Colon (tissue), 2 donors: ENCODE measurements around the gene ADRM1.

Experiments used
- FAIRE-seq: peaks from 2 replicates; lab custom pipeline; 2012; peaks lifted over from hg19 to GRCh38; lab: Jason Lieb, UNC
- donor health status: control.
- donor health status: control.

The ADRM1 gene, protein sequence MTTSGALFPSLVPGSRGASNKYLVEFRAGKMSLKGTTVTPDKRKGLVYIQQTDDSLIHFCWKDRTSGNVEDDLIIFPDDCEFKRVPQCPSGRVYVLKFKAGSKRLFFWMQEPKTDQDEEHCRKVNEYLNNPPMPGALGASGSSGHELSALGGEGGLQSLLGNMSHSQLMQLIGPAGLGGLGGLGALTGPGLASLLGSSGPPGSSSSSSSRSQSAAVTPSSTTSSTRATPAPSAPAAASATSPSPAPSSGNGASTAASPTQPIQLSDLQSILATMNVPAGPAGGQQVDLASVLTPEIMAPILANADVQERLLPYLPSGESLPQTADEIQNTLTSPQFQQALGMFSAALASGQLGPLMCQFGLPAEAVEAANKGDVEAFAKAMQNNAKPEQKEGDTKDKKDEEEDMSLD

DNA sequence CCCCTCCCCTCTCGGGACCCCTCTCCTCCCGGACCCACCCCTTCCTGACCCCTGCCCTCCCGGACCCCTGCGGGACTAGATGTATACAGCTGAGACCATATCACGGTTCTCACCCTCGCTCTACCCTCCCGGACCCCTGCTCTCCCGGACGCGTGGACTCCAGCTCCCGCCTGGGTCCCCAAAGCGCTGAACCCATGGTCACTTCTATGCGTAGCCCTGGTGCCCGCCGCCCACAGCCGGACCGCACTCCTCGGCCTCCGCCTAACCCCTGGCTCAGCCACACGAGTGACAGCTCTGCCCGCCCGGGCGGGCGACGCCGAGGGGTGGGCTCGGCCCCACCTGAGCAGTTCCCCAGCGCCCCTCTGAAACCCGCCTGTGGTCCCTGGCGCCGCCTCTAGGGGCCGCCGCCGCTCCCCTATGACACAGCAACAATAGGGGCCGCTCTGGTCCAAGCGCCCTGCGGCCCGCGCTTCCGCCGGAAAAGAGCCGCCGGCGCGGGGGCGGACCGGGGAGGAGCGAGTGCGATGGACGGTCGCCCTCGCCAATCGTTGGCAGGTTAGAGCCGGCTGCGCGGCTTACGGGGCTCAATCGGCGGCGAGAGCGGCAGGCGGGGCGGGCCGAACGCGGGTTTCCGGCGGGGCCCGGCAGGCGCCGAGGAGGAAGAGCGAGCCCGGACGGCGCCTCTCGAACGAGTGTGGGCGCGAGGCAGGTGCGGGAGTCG lies at the start of gene ADRM1:
Gene ADRM1, plus strand, starts transcription at position 657 of the 721 bp plus-strand sequence. CDS start 572 bp downstream, outside the sequence.
- FAIRE-seq: no peak

DNA sequence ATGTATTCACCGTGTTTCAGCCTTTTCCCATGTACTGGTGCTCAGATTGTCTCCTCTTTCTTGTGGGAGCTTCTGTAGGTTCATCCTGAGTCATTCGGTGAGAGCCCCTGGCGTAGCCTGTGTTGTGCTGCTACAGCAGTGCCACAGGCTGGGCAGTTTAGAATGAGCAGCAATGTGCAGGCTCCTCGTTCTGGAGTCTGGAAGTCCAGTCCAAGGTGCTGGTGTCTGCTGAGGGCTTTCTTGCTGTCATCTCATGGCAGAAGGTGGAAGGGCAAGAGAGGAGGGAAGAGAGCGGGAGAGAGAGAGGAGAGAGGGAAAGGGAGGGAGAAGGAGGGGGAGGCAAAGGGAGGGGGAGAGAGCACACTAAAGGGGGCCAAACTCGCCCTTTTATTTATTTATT lies 49.4 kb upstream of the ADRM1 start:
- FAIRE-seq: no peak

DNA sequence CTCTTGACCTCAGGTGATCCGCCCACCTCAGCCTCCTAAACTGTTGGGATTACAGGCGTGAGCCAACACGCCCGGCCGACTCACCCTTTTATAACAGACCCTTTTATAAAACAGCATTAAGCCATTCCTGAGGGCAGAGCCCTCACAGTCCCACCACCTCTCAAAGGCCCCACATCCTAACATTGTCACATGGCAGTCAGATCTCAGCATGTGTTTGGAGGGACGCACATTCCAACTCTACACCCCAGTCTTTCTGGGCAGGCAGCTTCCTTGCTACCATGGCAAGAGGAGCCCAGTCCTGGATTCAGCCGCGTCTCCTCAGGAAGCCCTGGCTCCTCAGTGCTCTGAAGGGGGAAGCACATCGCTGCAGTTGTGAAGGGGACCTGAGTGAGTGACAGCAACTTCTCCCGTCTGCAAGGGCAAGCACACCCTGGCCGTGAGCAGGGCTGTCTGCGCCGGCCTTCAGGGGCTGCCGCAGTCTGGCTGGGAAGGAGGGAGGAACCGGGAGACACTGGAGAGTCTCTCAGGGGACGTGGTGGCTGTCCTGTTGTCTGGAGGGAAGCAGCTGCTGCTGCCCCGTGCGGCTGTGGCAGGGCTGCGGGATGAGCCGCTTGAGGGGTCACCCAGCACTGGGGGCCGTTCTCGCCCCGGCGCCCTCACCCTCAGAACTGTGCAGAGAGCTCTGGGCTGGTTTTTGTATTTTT lies 48.6 kb upstream of the ADRM1 start:
- FAIRE-seq: no peak

DNA sequence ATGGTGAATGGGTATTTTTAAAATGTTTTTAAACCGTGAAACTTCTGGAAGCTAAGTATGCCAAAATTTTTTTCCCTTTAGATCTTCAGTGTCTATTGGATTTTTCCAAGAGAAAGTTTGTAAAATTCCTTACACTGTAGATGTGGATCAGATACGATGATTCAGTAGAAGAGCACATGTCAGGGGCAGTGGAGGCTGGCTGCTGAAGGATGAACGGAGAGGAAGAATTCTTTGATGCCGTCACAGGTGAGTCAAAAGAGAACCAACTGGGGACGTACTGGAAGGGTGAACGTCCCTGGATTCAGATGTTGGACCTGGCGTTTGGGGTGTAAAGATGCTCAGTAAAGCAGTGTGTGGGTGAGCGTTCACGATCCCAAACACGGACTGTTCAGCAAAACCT lies 46.8 kb upstream of the ADRM1 start:
- no peak for FAIRE-seq

DNA sequence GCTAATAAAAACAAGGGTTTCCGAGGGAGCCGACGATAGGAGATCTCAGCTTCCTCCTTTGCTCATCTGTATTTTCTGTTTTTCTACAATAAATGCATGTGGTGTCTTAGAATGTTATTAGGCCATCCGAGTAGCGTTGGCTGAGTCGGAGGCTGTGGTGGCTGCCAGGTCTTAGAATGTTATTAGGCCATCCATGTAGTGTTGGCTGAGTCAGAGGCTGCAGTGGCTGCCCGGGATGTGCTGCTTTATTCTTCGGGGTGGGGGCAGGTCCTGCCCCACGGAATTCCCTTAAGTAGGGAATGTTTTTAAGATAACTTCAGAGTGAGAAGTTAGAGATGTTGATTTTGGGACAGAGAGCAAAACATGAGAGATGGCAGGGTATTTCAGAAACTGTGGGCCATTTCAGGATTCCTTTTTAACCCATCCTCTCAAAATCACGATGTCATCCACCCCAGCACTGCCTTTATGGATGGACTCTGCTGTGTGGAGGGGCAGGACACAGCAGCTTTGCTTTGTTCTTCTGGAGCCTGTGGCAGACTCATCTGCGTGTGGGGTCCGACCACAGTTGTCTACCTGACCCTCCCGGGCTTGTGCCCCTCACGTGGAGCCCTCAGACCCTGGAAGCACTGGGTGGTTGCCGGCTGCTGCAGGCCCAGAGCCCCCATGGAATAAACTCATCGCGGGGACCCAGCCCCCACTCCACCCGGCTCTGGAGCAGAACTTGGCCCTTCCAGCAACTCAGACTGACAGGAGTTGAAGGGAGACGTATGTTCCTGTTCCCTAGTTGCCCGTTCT lies 44.1 kb upstream of the ADRM1 start:
- FAIRE-seq: no peak

DNA sequence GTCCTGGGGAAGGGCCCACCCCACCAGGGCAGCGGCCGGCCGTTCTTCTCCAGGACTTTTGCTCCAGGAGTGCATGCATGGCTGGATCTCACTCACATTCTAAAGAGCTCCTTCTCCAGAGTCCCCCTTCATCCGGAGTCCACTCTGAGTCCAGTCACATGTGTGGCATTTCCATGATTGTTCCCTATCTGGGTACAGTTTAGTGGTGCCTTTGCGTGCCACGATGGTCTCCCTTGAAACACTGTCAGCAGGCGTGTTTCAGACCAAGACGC lies 43.6 kb upstream of the ADRM1 start:
- FAIRE-seq: no peak

DNA sequence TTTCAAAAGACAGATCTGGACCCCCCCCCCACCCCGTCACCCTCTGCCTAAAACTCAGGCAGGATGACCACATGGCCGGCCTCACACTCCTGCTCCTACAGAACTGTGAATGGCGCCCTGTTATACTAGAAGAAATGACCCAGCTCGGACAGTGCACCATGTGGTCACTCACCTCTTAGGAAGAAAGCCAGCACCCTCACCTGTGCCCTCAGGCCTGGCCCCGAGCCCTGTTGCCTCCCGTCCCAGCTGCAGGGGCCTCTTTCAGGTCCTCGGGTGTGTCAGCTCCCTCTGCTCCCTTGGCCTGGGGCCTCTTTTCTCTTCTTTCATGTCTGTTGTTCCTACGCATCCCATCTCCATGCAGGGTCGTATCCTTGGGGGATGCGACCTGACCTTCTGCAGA lies 40.7 kb upstream of the ADRM1 start:
- FAIRE-seq: no peak

DNA sequence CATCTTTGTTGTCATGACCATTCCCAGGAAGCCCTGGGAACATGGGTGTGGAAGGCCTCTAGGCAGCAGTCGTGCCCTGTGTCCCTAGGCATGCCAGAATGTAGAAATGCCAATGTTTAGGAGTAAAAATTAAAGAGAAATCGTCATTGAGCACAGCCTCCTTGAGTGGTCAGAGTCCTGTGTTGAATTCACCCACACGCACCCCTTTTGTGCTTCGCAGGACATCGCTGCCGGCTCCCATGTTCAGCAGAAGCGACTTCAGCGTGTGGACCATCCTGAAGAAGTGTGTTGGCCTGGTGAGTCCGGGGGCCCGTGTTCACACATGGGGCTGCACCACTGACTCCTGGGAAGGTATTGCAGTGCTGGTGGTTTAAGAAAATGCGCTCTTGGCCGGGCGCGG lies 39.4 kb upstream of the ADRM1 start:
- FAIRE-seq: no peak

DNA sequence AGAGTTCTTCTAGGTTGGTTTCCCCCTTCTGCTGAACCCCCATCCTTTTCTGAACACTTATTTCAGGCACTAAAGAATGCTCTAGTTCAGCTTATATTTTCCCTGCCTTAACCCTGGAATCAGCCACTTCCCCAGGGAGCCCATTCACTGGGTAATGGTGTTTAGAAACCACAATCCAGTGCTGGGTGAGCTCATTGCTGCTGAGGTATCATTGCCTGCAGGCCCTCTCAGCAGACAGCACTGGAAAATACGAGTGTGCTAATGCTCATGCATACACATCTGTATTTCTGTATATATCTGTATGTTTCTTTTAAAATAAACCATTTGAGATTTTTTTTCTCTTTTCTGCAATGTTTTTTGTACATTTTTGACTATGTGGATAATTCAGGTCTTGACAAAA lies 37.4 kb upstream of the ADRM1 start:
- no peak for FAIRE-seq

DNA sequence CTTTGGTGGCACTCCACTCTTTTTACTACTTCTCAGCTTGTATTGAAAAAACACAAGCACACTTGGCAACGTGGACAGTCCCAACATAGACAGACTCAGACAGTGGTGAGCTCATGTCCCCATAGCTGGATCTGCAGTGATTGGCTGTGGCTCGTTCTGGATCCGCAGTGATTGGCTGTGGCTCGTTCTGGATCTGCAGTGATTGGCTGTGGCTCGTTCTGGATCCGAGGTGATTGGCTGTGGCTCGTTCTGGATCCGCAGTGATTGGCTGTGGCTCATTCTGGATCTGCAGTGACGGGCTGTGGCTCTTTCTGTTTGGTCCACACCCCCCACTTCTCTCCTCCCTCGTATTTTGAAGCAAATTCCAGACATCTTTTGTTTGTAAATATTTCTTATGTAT lies 36.5 kb upstream of the ADRM1 start:
- no peak for FAIRE-seq

DNA sequence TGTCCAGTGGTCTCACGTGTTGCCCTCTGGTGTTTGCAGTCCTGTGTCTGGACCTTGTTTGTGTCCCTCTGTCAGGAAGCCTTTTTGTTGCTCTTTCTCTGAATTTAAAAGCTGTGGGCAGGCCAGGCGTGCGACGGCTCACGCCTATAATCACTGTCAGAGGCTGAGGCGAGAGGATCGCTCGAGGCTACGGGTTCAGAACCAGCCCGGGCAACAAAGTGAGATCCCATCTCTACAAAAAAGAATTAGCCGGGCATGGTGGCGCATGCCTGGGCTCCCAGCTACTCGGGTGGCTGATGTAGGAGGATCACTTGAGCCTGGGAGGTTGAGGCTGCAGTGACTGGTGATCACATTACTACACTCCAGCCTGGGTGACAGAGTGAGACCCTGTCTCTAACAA lies 35.9 kb upstream of the ADRM1 start:
- no peak for FAIRE-seq

DNA sequence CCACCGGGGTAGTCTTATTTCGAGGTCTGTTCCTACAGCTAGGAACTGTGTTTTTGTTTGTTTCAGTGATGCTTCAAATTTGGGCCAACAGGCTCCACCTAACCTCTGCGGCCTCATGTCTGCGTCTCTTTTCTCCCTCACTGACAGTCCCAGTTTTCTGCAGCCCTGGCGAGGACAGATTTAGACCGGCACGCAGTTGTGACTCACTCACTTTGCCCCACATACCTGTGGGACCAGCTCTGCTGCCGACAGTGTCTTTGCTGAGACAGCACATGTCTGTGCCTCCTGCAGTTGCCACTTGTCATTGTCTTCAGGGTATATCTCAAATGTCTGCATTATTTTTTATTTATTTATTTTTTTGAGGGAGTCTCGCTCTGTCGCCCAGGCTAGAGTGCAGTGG lies 35.3 kb upstream of the ADRM1 start:
- FAIRE-seq: no peak

DNA sequence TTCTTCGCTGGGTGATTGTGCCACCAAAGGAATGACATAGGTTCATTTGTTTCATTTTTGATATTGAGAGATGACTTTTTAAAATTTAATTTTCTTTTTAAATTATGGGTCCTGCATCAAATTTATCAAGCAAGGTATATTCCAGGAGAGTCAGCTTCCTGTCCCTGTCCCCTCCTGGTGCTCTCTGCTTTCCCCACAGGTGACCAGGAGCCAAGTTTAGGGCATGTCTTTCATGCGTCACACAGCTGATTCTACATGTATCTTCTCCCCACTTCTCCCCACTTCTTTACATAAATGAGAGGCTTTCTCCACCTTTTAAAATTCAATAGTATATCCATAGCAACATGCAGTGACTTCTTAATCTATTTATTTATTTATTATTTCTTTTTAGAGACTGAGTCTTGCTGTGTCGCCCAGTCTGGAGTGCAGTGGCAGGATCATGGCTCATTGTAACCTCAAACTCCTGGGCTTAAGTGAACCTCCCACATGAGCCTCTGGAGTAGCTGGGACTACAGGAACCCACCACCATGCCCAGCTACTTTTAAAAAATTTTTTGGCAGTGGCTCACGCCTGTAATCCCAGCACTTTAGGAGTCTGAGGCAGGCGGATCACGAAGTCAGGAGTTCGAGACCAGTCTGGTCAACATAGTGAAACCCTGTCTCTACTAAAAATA lies 34.4 kb upstream of the ADRM1 start:
- FAIRE-seq: no peak

DNA sequence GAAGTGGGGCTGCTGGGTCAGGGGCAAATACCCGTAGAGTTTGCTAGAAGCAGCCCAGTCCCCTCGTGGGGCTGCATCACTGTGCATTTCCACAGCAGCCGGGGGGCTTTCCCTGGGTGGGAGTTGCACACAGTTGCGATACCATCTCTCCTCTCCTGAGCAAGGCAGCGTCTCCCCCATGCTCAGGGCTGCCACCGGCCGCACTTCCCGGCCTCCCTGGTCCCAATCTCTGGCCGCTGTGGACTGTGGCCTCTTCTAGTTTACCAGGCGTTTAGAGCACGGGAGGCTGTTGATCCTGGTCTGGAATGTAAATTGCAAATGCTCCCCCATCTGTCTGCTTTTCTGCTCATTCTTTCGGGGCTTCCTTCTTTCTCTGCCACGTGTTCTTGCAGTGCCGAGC lies 33.4 kb upstream of the ADRM1 start:
- no peak for FAIRE-seq

DNA sequence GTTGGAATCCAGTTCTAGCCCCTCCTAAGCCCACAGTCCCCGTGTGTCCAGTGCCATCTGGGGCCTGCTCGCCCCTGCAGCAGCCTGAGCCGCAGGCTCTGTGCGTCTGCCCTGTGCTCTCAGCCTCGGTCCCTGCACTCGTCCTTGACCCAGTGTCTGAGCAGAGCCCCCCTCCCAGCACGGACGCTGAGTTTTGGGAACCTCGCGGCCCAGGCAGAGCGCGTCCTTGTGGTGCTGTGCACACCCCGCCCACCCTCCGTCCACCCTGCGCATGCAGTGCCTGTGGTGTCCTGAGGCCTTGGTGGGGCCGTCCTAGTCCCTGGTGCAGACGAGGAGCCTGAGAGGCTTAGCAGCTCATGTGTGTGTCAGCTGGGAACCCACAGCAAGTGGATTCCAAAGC lies 32.9 kb upstream of the ADRM1 start:
- FAIRE-seq: no peak

DNA sequence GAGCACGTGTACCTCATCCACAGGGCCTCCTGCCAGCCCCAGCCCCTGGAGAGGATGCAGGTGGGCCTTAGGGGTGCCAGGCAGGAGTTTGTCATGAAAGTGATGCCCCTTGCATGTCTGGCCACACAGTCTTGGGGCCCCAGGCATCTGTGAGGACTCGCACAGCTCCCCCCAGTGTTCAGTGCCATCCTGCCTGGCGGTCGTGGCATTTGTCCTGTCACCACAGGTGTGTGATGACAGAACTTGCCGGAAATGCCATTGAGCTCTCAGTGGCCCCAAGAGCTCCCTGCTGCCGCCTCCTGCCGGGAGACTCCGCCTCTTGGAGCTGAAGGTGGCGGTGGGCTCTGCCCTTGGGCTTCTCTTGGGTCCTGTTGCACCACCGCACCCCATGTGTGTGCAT lies 30.6 kb upstream of the ADRM1 start:
- no peak for FAIRE-seq

DNA sequence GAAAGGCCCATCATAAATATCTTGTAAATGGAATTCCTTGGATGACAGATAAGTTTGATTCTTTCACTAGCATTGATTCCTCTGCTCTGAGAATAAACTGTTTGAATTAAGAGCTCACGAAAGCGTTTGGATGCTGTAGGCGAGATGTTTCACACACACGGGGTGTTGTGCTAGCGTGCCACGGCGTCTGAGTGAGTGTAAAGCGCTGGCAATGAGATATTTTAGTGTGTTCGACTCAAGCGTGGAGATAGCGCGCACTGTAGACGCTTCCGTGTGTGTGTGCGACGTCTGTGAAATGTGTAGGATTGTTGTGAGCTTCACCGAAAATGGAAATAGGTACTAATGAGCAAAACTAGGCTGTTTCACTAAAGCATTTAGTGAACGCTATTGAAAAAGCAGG lies 29.4 kb upstream of the ADRM1 start:
- no peak for FAIRE-seq

DNA sequence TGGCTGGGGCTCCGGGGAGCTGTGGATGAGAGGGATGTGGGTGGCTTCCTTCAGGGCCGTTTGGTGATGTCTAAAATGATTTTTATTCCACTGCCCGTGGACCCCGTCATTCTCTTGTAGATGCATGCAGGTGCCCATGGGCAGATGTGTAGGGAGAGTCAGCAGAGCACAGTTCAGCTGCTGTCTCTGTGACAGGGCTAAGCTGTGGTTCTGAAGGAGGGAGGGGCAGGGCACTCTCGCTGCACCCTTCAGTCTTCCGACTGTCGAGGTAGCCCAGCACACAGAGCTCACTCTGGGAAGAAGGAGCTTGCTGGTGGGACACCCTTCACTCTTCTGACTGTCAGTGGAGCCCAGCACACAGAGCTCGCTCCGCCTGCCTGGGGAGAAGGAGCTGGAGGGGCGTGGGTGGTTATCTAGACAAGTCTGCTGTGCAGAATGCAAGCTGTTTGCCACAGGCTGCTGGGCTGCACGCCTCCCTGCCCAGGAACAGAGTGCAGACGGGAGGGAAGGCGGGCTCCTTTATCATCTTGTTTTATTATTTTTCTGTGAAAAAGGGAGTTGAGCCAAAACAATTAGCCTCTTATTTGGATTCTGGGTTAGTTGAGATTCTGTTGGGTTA lies 28.4 kb upstream of the ADRM1 start:
- no peak for FAIRE-seq

DNA sequence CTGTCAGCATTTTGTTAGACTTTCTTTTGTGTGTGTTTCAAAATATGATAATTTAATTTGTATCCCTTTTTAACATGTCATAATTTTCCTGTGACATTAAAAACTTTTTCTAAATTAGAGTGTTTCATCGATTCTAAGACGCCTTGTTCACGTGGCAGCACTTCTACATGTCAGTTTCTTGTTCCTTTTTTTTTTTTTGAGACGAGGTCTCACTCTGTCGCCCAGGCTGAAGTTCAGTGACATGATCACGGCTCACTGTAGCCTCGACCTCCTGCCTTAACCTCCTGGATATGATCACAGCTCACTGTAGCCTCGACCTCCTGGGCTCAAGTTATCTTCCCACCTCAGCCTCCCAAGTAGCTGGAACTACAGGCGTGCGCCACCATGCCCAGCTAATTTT lies 27.6 kb upstream of the ADRM1 start:
- no peak for FAIRE-seq

DNA sequence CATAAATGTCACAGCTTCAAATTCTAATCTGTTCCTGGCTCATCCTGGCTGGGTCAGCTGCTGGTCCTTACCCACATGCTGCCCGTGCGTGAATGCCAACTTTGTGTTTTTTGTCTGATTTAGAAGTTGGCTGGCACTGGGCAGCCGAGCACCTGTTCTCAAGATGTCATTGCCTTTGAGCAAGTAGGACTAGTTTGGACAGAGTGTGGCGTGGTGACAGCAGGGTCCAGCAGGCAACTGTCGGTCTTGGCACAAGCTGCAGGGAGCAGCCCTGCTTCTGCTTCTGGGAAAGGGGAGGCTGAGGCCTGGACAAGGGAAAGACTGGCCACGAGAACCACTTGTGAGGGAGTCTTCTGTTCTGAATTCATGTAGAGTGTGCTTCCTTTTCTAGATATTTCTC lies 26.4 kb upstream of the ADRM1 start:
- FAIRE-seq: no peak

DNA sequence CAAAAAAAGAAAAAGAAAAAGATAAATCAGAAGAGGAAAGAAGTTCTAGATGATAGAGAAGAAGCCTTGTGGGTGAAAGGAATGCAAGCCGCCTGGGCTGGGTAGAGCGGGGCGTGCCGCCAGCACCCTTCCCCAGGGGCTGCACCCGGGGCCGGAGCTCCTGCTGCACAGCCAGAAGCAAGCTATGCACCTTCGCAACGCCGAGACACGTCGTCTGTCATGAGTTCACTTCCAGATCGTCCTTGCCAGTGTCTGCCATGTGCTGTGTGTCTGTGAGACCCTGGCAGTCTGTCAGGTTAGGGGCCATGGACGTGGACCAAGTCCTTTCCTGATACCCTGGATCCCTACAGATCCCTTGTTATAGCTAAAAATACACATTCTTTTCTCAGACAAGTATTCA lies 25.5 kb upstream of the ADRM1 start:
- no peak for FAIRE-seq

DNA sequence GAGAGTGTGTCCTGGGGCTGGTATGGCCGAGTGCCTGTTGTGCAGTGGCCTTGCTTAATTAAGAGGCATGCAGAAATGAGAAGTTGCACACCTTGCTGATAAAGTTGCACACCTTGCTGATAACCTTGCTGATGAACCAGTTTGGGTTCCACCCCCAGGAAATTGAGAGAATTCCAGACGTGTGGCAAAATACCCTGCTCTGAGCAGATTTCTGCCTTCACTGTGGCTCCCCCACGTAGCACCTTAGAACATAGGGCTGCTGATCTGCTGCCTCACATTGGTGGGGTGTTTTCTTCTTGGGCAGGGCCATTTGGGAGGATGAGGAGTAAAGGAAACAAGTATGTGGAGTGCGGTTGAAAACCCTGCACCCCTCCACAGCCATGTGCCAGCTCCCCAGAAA lies 22.5 kb upstream of the ADRM1 start:
- FAIRE-seq: no peak
